PC-3 (cell line): Measurements from ENCODE around the gene CCND3. TPM values are rescaled to one million over a fixed set of nuclear protein-coding genes. Genes with fewer than 3 reads are reported as not detected.

Experiments used
- ATAC-seq: fragments of 200-7000 bp; cut with Tn5 transposase; 2 replicates; pipeline ENCODE4 v1.9.1; 2020; ENCODE audit warnings: mild to moderate bottlenecking, moderate library complexity
- BruUV-seq: library from RNA; stranded (reverse); fragments of 400-500 nt; replicated peaks from 2 replicates; lab custom pipeline; 2021; lab: Mats Ljungman, UMichigan
- CTCF ChIA-PET: fragments of 300-600 bp; sonication (Branson Sonifier 250); formaldehyde crosslinking; loops from one replicate; lab custom pipeline; 2022; ENCODE audit warnings: antibody characterized with exemption; lab: Charles Lee
- POLR2A ChIA-PET: fragments of 300-600 bp; sonication (Branson Sonifier 250); formaldehyde crosslinking; loops from one replicate; lab custom pipeline; 2022; ENCODE audit warnings: antibody characterized with exemption; ENCODE audit not compliant: unreplicated experiment; lab: Charles Lee
- DNase-seq: peaks from one replicate; pipeline ENCODE4 v3.0.0-alpha.2; 2015
- H2AFZ ChIP-seq: fragments of 300-600 bp; sonication (generic); 2 replicates; pipeline ENCODE4 v1.6.0; 2016; ENCODE audit warnings: antibody characterized with exemption, low read length
- H3F3A ChIP-seq: fragments of 300-600 bp; sonication (generic); one replicate; pipeline ENCODE4 v1.6.0; 2017; ENCODE audit warnings: antibody characterized with exemption, low read length, control low read depth, mild to moderate bottlenecking; ENCODE audit not compliant: unreplicated experiment
- H3K27ac ChIP-seq: fragments of 300-600 bp; sonication (generic); 2 replicates; pipeline ENCODE4 v1.5.1; 2016; ENCODE audit warnings: mild to moderate bottlenecking, low read length
- H3K27me3 ChIP-seq: fragments of 300-600 bp; sonication (generic); 2 replicates; pipeline ENCODE4 v1.6.1; 2016; ENCODE audit warnings: low read length, mixed read lengths
- H3K36me3 ChIP-seq: fragments of 300-600 bp; sonication (generic); 2 replicates; pipeline ENCODE4 v1.6.1; 2016; ENCODE audit warnings: low read depth, mixed run types, low read length, mixed read lengths
- H3K4me1 ChIP-seq: fragments of 300-600 bp; sonication (generic); 2 replicates; pipeline ENCODE4 v1.5.1; 2016; ENCODE audit warnings: low read length; ENCODE audit not compliant: insufficient read depth
- H3K4me2 ChIP-seq: fragments of 300-600 bp; sonication (generic); 2 replicates; pipeline ENCODE4 v1.6.0; 2016; ENCODE audit warnings: low read length
- H3K4me3 ChIP-seq: fragments of 300-600 bp; sonication (generic); 2 replicates; pipeline ENCODE4 v1.5.1; 2016; ENCODE audit warnings: mild to moderate bottlenecking, low read length, mixed read lengths
- H3K79me2 ChIP-seq: fragments of 300-600 bp; sonication (generic); 2 replicates; pipeline ENCODE4 v1.6.1; 2017; ENCODE audit warnings: low read length, mixed read lengths
- H3K9ac ChIP-seq: fragments of 300-600 bp; sonication (generic); 2 replicates; pipeline ENCODE4 v1.6.0; 2016; ENCODE audit warnings: mild to moderate bottlenecking, low read length
- H3K9me2 ChIP-seq: fragments of 300-600 bp; sonication (generic); replicated peaks from 2 replicates; pipeline ENCODE4 v1.6.1; 2016; ENCODE audit warnings: mixed run types, low read length, mixed read lengths
- H3K9me3 ChIP-seq: fragments of 300-600 bp; sonication (generic); 2 replicates; pipeline ENCODE4 v1.6.1; 2016; ENCODE audit warnings: low read length, mixed read lengths
- H4K20me1 ChIP-seq: fragments of 300-600 bp; sonication (generic); 2 replicates; pipeline ENCODE4 v1.6.1; 2016; ENCODE audit warnings: low read length, mixed read lengths
- CTCF ChIP-seq: fragments of 300-600 bp; sonication (generic); conservative IDR thresholded peaks from 2 replicates; pipeline ENCODE4 v1.5.1; 2017; ENCODE audit warnings: antibody characterized with exemption, low read depth, mild to moderate bottlenecking, low read length
- EZH2 ChIP-seq: fragments of 300-600 bp; sonication (generic); IDR thresholded peaks from one replicate; pipeline ENCODE4 v1.6.1; 2017; ENCODE audit warnings: antibody characterized with exemption, mild to moderate bottlenecking, low read length; ENCODE audit not compliant: unreplicated experiment
- EZH2phosphoT487 ChIP-seq: fragments of 300-600 bp; sonication (generic); IDR thresholded peaks from 2 replicates; pipeline ENCODE4 v1.6.1; 2018; ENCODE audit warnings: mild to moderate bottlenecking, antibody characterized with exemption, low read length, borderline replicate concordance
- intact Hi-C: fragments of 100-400 bp; cut with micrococcal nuclease; formaldehyde crosslinking; loops from 2 replicates; pipeline ENCODE4 v1.9.0; 2023
- total RNA-seq: library from RNA; depleted of rRNA; stranded (reverse); fragments of >200 nt; gene quantifications from 2 replicates; pipeline ENCODE4 v1.2.3, GENCODE V29; 2014

Gene CCND3
- total RNA-seq, 1 experiment from 2014 or later = 44.7 TPM

DNA sequence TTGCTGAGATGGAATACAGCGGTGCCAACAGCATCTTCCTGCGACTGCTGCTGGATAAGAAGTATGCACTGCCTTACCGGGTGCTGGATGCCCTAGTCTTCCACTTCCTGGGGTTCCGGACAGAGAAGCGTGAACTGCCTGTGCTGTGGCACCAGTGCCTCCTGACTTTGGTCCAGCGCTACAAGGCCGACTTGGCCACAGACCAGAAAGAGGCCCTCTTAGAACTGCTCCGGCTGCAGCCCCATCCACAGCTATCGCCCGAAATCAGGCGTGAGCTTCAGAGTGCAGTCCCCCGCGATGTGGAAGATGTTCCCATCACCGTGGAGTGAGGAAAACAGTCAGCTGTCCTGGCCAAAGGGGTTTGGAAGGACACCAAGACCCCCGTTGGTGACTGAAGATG is 9.2 kb downstream of the CCND3 start:
- Histone ChIP-seq H3K4me2 (no peak overlapping the region), H3K36me3 (peaks cover 82% of the 10 kb centered on the region), H3K9me3 (no peaks in the 10 kb centered on the region), H3K4me3 (no peak overlapping the region), H3K9me2 (no peaks in the 10 kb centered on the region), H3K27ac (no peak overlapping the region), H3K4me1 (peaks cover 9% of the 10 kb centered on the region; the same call in 1 of the 2 replicates), H3F3A (no peaks in the 10 kb centered on the region), H3K79me2 (peaks cover 22% of the 10 kb centered on the region), H3K9ac (no peak overlapping the region), H3K27me3 (no peaks in the 10 kb centered on the region), H2AFZ (no peak overlapping the region), H4K20me1 (peaks cover 10% of the 10 kb centered on the region; the same call in 1 of the 2 replicates)
- BruUV-seq = no TSS peak
- CTCF ChIA-PET = no interaction called here
- intact Hi-C loops = no loop called here
- POLR2A ChIA-PET = no interaction called here
- DNase-seq (no peak), ATAC-seq (no peak)
- TF ChIP-seq EZH2phosphoT487 = no peak
- TF ChIP-seq CTCF = no peak
- no peak for TF ChIP-seq EZH2

GRCh38 chr6:41931792-41932191 is 9.8 kb downstream of the CCND3 start:
- no TSS peak for BruUV-seq

More at GRCh38 chr6:41931792-41932191, 9.8 kb downstream of the CCND3 start:
- Histone ChIP-seq H3K4me1 (peaks cover 8% of the 10 kb centered on the region; the same call in 1 of the 2 replicates), H3K27ac (no peak overlapping the region), H3K79me2 (peaks cover 27% of the 10 kb centered on the region), H3K4me2 (no peak overlapping the region), H4K20me1 (peaks cover 10% of the 10 kb centered on the region; the same call in 1 of the 2 replicates), H3K9me3 (no peaks in the 10 kb centered on the region), H3F3A (no peaks in the 10 kb centered on the region), H2AFZ (no peak overlapping the region), H3K9ac (no peak overlapping the region), H3K4me3 (no peak overlapping the region), H3K9me2 (no peaks in the 10 kb centered on the region), H3K27me3 (no peaks in the 10 kb centered on the region), H3K36me3 (peaks cover 82% of the 10 kb centered on the region)
- TF ChIP-seq CTCF = no peak
- TF ChIP-seq EZH2 = no peak
- no peak for TF ChIP-seq EZH2phosphoT487
- ChIA-PET POLR2A (no interaction called here), CTCF (no interaction called here)
- DNase-seq = no peak
- intact Hi-C loops = no loop called here
- ATAC-seq = no peak
